A549 (cell line): ENCODE measurements around the gene MINDY1.

ENCODE experiments used
- CHD2 ChIP-seq: fragments of 150-350 bp; IDR thresholded peaks from 2 replicates; pipeline ENCODE4 v1.6.1; 2014; ENCODE audit warnings: low read length; ENCODE audit not compliant: partially characterized antibody
- CTCF ChIP-seq: fragments of >200 bp; sonication (Bioruptor Twin); formaldehyde crosslinking; IDR thresholded peaks from 3 replicates; pipeline ENCODE4 v1.5.1; 2016
- ELK1 ChIP-seq: fragments of 150-350 bp; IDR thresholded peaks from 2 replicates; pipeline ENCODE4 v1.6.1; 2014; ENCODE audit warnings: low read depth, mild to moderate bottlenecking, low read length
- EP300 ChIP-seq, 2 experiments: fragments of >200 bp; sonication (Bioruptor Twin); formaldehyde crosslinking; IDR thresholded peaks; 2 replicates in 1 of 2; 3 replicates in 1 of 2; pipeline ENCODE4 v1.6.1; 2016 to 2017
- JUN ChIP-seq, 2 experiments: fragments of >200 bp; sonication (Bioruptor Twin); formaldehyde crosslinking; IDR thresholded peaks; 2 replicates in 1 of 2; 3 replicates in 1 of 2; pipeline ENCODE4 v1.6.1; 2016 to 2017
- MAX ChIP-seq: IDR thresholded peaks from 2 replicates; pipeline ENCODE4 v1.6.1; 2012
- NR3C1 ChIP-seq: fragments of >200 bp; sonication (Bioruptor Twin); formaldehyde crosslinking; IDR thresholded peaks from 3 replicates; pipeline ENCODE4 v1.6.1; 2017
- POLR2A ChIP-seq: IDR thresholded peaks from 2 replicates; pipeline ENCODE4 v1.6.1; 2012; ENCODE audit warnings: mild to moderate bottlenecking, low read length
- RAD21 ChIP-seq, 2 experiments: fragments of >200 bp in 1 of 2; sonication (Bioruptor Twin) in 1 of 2; formaldehyde crosslinking in 1 of 2; IDR thresholded peaks in 1 of 2; conservative IDR thresholded peaks in 1 of 2; 2 replicates in 1 of 2; 3 replicates in 1 of 2; pipeline ENCODE4 v1.6.1; 2012 to 2018; ENCODE audit warnings: inconsistent platforms in 1 of 2
- REST ChIP-seq: fragments of 200-600 bp; sonication (generic); IDR thresholded peaks from 2 replicates; pipeline ENCODE4 v1.6.1; 2016; ENCODE audit warnings: antibody characterized with exemption, mild to moderate bottlenecking, moderate library complexity
- SMC3 ChIP-seq: fragments of >200 bp; sonication (Bioruptor Twin); formaldehyde crosslinking; IDR thresholded peaks from 3 replicates; pipeline ENCODE4 v1.6.1; 2018; ENCODE audit warnings: inconsistent platforms
- ZFP36 ChIP-seq: fragments of 450-650 bp; IDR thresholded peaks from 2 replicates; pipeline ENCODE4 v1.6.1; 2014; ENCODE audit warnings: borderline replicate concordance; ENCODE audit not compliant: partially characterized antibody

GRCh38 chr1:151008244-151009205 lies 1.8 kb upstream of the MINDY1 start, which contains the start of gene PRUNE1:
- no peak for TF ChIP-seq CTCF
- TF ChIP-seq RAD21 (conservative IDR thresholded peaks at IDR 0.05 in 1 of 2, IDR thresholded peaks at IDR 0.05 in 1 of 2) = no peak
- peak in 1 of 2 experiments; percentile 50; a peak in 1 of 5 replicates for TF ChIP-seq JUN (IDR thresholded peaks at IDR 0.05)
- no peak for TF ChIP-seq EP300 (IDR thresholded peaks at IDR 0.05)
- no peak for TF ChIP-seq ELK1
- no peak for TF ChIP-seq SMC3
- 0 out of 2 replicates have a peak, but pooled peaks have one; percentile 19 for TF ChIP-seq POLR2A
- TF ChIP-seq REST = no peak
- TF ChIP-seq MAX = no peak
- TF ChIP-seq ZFP36 = no peak
- TF ChIP-seq NR3C1 = no peak
- TF ChIP-seq CHD2 = no peak
